Hepatocyte (in vitro differentiated cells): ENCODE measurements around the gene SYNE4.

Experiments
- CTCF ChIP-seq: fragments of 200-600 bp; sonication (generic); IDR thresholded peaks from 2 replicates; pipeline ENCODE4 v1.5.1; 2016; ENCODE audit warnings: antibody characterized with exemption, mild to moderate bottlenecking; ENCODE audit not compliant: poor library complexity
- EZH2 ChIP-seq: fragments of 200-600 bp; sonication (generic); IDR thresholded peaks from 2 replicates; pipeline ENCODE4 v1.6.1; 2016; ENCODE audit warnings: antibody characterized with exemption, mild to moderate bottlenecking, borderline replicate concordance

- no peak for TF ChIP-seq CTCF
- TF ChIP-seq EZH2, result no peak
These were observed 607 bp upstream of the SYNE4 start for GRCh38 chr19:36009220-36009619.
